HG03066 (cell line): ENCODE results near the gene ZNF837.

ENCODE experiments used
- ATAC-seq: cut with Tn5 transposase; IDR thresholded peaks from one replicate; pipeline ENCODE4 v1.9.1; 2021; ENCODE audit warnings: low read depth; ENCODE audit not compliant: unreplicated experiment

The ZNF837 gene

GRCh38 chr19:58326501-58326913, 54.3 kb downstream of the ZNF837 start:
- ATAC-seq: peak; percentile 15

GRCh38 chr19:58325311-58326022, 55.4 kb downstream of the ZNF837 start:
- no peak for ATAC-seq

DNA sequence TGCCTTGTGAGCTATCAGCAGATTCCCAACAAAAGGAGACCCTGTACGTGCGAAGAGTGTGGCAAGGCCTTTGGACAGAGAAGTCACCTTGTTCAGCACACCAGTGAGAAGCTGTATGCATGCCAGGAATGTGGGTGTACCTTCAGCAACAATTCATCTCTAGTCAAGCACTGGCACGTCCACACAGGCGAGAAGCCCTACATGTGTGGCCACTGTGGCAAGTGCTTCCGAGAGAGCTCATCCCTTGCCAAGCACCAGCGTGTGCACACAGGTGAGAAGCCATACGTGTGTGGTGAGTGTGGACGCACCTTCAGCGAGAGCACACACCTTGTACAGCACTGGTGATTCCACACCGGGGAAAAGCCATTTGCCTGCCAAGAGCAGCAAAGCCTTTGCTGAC, 61.6 kb downstream of the ZNF837 start:
- ATAC-seq: no peak

DNA sequence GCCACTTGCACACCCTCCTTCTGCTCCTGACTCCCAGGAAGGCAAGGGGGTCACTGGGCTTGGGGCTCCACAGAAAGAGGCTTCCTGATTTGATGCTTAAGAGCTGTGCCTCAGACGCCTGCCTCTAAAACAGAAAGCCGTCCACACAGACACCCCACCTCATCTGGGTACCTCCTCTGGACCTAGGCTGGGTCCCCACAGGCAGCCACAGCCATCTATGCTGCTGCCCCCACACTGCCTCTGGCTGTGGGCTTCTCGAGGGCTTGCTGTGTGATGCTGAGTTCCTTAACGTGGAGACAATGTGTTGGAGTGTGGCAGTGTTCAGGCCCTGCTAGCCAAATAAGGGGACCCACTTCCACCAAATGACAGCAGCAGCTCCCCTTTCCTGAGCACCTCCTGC, 62.5 kb downstream of the ZNF837 start:
- ATAC-seq: no peak
